ENCODE results near the gene TGM2.

Gene TGM2

DNA sequence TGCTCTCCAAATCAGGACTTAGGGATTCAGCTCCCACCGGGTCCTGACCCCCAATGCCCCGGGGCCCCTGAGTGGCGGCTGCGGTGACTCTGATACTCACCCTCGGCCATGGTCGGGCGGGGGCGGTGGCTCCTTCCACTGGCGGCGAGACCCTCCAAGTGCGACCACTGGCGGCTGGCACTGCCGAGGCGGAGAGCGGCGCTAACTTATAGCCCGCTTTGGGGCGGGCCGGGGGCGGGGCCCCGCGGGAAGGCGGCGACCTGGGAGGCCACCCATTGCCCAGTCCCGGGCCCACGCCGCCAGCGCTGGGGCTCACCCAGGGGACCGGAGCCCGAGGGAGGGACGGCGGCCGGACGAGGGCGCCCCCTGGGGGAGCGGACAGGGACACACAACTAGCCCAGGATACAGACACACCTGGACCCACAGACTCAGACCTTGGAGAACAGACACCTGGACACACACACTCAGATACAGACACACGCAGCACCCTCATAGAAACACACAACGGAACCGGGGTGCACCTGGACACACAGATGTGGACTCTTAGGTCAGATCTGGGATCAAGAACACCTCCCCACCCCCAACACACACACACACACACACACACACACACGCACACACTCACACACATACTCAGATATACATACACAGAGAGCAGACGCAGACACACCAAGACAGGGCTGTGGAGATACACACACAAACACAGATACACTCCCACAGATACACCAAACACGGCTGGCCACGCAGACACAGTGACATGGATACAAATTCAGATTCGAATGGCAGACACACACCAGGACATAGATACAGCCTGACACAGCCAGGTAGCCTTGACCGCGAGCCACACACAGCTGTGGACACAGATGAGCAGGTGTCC, at the start of gene TGM2:
TGM2 (minus strand) TSS at position 182 of the 877 bp plus-strand sequence; CDS start at position 110, 72 bp downstream.
- peak; percentile 80 for DNase-seq (ENCODE audit: low spot score)

GRCh38 chr20:38214256-38215193, 49.5 kb upstream of the TGM2 start:
- DNase-seq (ENCODE audit: low spot score): no peak

DNA sequence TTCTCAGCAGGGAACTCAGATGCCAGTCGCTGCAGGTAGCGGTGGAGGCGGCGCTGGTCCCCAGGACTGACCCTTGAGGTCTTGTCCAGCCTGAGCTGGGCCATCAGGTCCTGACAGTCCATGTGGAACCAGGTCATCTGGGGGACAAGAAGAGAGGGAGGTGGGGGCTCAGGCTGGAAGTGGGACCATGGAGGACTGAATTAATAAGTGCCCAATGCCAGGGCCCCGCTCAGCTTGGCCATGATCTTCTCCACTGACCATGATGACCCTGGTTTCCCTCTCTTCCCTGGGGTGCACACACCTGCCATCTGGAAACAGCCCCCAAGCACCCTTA, 48.5 kb upstream of the TGM2 start:
- DNase-seq (ENCODE audit: low spot score): no peak

GRCh38 chr20:38212806-38213606, 47.9 kb upstream of the TGM2 start:
- no peak for DNase-seq (ENCODE audit: low spot score)

GRCh38 chr20:38211200-38212097, 46.4 kb upstream of the TGM2 start:
- no peak for DNase-seq (ENCODE audit: low spot score)

DNA sequence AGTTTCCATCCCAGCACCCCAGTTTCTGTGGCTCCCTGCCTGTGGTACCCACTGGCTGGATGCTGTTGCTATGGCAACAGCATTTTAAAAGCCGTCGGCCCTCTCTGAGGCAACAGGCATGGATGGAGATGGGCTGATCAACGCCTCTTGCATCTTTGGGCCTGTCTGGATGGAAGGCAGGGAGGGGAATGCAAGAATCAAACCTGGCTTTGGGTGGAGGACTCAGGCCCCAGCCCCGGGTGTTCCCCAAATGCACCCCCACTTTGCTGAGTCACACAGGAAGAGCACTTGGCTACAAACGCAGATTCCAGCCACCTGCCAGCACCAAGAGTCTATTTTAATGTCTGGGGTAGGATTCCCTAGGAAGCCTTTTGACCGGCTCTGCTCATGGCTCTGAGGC, 45.7 kb upstream of the TGM2 start:
- DNase-seq (ENCODE audit: low spot score): no peak

DNA sequence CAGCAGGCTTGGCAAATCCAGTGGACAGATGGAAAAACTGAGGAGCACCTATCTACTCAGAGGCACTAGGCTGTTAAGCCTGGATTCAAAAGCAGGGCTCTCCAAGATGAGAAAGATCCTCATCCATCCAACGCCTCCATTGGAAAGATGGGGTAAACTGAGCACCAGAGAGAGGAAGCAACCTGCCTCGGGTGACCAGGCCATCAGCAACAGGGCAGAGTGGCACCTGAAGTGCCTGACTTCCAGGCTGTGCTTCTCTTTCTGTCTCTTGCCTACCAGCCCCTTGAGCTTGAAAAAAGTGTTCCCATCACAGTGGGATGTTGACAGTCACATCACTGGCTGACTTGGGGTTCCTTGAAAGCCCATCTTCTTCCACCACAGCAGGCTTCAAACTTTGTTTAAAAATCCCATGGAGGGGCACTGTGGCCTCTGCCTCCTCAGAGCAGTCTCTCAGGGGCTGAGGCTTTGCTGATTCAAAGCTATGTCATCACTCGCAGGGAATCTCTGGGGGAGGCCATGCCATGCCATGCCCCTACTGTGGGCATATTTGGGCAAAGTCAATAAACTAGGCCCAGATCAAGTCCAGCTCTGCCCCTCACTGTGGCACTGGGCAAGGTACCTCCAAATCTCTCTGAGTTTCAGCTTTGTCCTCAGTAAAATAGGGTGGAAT, 44.8 kb upstream of the TGM2 start:
- no peak for DNase-seq (ENCODE audit: low spot score)

- DNase-seq (ENCODE audit: low spot score): no peak
Observed at GRCh38 chr20:38209054-38209675, 44.1 kb upstream of the TGM2 start.

DNA sequence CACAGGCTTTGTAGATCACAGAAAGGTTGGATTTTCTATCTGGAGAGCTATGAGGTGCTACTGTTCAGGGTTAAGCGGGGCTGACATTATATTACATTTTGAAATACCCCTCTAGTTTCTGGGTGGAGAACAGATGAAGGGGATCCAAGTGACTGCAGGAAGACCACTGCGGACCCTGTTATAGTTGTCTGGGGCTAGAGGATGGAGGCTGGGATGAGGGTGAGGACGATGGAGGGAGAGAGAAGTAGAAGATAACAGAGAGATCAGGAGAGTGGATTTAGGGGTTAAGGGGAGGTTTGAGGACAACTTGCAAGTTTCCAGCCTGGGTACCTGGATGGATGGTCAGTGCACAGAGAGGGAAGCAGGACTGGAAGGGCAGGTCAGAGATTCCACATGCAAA, 43.5 kb upstream of the TGM2 start:
- DNase-seq (ENCODE audit: low spot score): no peak

- no peak for DNase-seq (ENCODE audit: low spot score)
Observed at GRCh38 chr20:38208088-38208487, 43.0 kb upstream of the TGM2 start.

- no peak for DNase-seq (ENCODE audit: low spot score)
Observed at GRCh38 chr20:38207621-38208020, 42.6 kb upstream of the TGM2 start.

DNA sequence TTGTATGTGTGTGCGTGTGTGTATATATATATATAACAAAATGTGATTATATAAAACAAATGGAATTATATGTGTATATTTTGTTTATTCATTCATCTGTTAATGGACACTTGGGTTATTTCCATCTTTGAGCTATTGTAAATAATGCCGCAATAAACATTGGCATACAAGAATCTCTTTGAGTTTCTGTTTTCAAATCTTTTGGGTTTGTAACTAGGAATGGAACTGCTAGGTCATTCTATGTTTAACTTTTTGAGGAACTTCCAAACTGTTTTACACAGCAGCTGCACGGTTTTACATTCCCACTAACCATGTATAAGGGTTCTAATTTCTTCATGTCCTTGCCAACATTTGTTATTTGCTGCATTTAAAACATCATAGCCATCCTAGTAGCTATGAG, 39.9 kb upstream of the TGM2 start:
- DNase-seq (ENCODE audit: low spot score): no peak

GRCh38 chr20:38203981-38204357, 38.9 kb upstream of the TGM2 start:
- no peak for DNase-seq (ENCODE audit: low spot score)

- DNase-seq (ENCODE audit: low spot score): no peak
Observed at GRCh38 chr20:38203337-38203980, 38.4 kb upstream of the TGM2 start.

- DNase-seq (ENCODE audit: low spot score): no peak
Observed at GRCh38 chr20:38202982-38203293, 37.9 kb upstream of the TGM2 start.

- DNase-seq (ENCODE audit: low spot score): no peak
Observed at GRCh38 chr20:38202153-38202981, 37.3 kb upstream of the TGM2 start.

DNA sequence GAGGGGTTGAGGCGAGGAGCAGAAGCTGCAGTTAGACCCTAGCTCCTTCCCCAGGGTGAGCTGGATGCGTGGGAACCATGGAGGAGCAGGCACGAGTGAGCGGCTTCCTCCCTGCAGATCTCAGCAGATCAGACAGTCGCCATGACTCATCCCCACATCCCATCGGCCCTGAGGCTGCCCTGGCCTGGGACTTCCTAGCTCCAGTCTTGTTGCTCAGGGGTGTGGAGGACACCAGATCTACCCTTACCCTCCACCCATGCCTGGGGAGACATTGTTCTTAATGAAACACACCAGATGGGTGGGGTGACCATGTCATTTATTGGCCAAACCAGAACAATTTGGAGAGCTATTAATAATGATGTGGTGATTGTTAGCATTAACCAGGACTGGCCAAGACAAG, 36.3 kb upstream of the TGM2 start:
- peak; percentile 75 for DNase-seq (ENCODE audit: low spot score)

DNA sequence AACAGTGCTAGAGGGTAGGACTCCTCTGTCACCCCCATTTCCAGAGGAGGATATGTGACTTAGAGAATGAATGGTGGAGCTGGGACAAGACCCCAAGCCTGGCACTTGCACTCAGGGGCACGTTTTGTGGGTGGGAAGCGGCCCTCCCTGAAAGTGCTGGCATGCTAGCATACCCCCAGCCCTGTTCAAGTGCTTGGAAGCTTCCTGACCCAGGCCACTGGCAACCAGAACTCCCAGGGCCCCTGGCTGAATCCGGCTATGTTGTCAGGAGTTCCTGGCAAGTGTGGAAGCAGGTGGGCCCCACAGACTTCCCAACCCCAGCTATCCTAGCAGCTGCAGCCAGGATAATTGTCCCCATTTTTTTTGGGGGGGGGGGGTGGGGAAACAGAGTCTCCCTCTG, 35.6 kb upstream of the TGM2 start:
- DNase-seq (ENCODE audit: low spot score): no peak
